Mucosa of rectum (tissue), 2 donors: Measurements from ENCODE around the gene PCCA.

Experiments used
- H3K27ac ChIP-seq, 2 donors: one replicate each; pipeline ENCODE4 v1.7.0; 2013; ENCODE audit warnings: inconsistent platforms in 2 of 2, low read depth in 2 of 2, low read length in 2 of 2
- H3K27me3 ChIP-seq, 2 donors: one replicate each; pipeline ENCODE4 v1.7.0; 2013; ENCODE audit warnings: low read length in 2 of 2; ENCODE audit not compliant: control insufficient read depth in 2 of 2, insufficient read depth in 2 of 2
- H3K36me3 ChIP-seq, 2 donors: one replicate each; pipeline ENCODE4 v1.7.0; 2013; ENCODE audit warnings: low read length in 2 of 2; ENCODE audit not compliant: control insufficient read depth in 2 of 2, insufficient read depth in 2 of 2
- H3K4me1 ChIP-seq, 2 donors: one replicate each; pipeline ENCODE4 v1.7.0; 2013; ENCODE audit warnings: low read length in 2 of 2, mild to moderate bottlenecking in 1 of 2; ENCODE audit not compliant: control insufficient read depth in 2 of 2, insufficient read depth in 2 of 2
- H3K4me3 ChIP-seq, 2 donors: one replicate each; pipeline ENCODE4 v1.7.0; 2013; ENCODE audit warnings: low read length in 2 of 2
- H3K9ac ChIP-seq, 2 donors: one replicate each; pipeline ENCODE4 v1.7.0; 2013; ENCODE audit warnings: low read length in 2 of 2, low read depth in 1 of 2, mild to moderate bottlenecking in 1 of 2
- H3K9me3 ChIP-seq, 2 donors: one replicate each; pipeline ENCODE4 v1.7.0; 2013; ENCODE audit warnings: low read length in 2 of 2; ENCODE audit not compliant: control insufficient read depth in 2 of 2
- donor health status: healthy.
- donor health status: Normal muscosa, but diverticular disease.

The PCCA gene

DNA sequence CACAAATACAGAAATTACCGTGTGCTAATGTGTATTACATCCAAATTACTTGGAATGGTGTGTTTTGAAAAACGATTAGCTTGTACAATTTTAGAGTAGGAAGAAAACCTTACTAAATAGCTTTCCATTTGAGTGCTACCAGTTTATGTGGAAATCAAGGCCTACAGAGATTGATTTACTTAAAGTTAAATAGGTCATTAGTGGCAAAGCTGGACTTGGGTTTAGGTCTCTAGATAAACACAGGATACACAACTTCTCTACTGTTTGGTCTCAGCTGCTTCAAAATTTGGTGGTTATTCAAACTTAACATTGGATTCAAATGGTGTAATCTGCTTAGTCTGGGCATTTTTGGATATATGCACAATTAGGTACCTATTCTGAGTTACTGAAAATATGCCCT lies 21.4 kb downstream of the PCCA start:
- no peak overlapping the region for H3K27ac ChIP-seq
- H3K4me3 ChIP-seq = no peak overlapping the region
- H3K4me1 ChIP-seq = peaks cover 0 to 6% of the 10 kb centered on the region in 2 donors
- no peaks in the 10 kb centered on the region for H3K9me3 ChIP-seq
- H3K27me3 ChIP-seq = no peaks in the 10 kb centered on the region
- no peak overlapping the region for H3K9ac ChIP-seq
- H3K36me3 ChIP-seq = peaks cover 4 to 12% of the 10 kb centered on the region in 2 donors

DNA sequence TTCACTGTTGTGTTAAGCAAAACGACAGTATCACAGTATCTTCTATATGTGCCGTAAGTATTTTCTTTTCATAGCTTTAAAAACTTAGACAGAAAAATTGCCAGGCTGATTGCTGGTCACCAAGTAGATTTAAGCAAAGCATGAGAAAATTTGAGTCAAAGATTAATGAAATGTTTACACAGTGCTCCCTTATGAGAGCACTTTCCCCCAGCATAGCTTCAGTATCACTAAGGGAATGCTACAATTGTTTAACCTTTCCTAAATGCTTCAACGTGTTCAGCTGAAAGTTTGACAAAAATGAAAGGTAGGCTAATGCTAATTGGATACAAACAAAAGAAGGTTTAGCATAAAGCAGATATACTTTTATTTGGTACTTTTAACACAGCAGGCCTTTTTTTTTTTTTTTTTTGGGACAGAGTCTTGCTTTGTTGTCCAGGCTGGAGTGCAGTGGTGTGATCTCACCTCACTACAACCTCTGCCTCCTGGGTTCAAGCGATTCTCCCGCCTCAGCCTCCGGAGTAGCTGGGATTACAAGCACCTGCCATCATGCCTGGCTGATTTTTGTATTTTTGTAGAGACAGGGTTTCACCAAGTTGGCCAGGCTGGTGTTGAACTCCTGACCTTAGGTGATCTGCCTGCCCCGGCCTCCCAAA lies 23.4 kb downstream of the PCCA start:
- peaks cover 7 to 12% of the 10 kb centered on the region in 2 donors for H3K36me3 ChIP-seq
- H3K9me3 ChIP-seq = no peaks in the 10 kb centered on the region

DNA sequence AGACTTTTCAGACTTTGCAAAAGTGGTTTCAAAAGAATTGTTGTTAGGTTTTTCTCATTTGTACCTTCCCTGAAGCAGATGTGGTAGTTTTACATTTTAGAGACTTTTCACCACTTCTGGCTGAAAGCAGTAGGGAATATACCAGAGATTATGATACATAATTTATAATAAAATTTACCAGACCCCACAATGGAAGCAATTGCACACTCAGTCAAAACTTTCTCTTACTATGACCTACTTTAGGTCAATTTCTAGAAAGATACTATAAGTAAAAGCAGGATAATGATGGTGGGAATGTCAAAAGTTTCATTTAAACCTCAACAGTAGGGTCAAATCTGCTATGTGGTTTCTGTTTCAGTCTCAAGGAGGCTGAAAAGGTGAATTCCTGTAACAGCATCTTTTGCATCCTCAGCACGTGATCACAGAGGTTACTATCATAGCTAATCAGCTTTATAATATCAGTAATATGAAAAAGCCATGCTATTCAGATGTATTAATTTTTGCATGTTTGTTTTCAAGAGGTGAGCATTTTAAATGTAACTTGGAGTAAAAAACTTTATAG lies 26.9 kb downstream of the PCCA start:
- H3K27me3 ChIP-seq = no peaks in the 10 kb centered on the region
- H3K9me3 ChIP-seq = no peaks in the 10 kb centered on the region
- no peak overlapping the region for H3K27ac ChIP-seq
- H3K9ac ChIP-seq = no peak overlapping the region
- no peak overlapping the region for H3K4me3 ChIP-seq
- no peaks in the 10 kb centered on the region for H3K4me1 ChIP-seq
- peaks cover 7 to 12% of the 10 kb centered on the region in 2 donors for H3K36me3 ChIP-seq

More for the DNA sequence above, 23.4 kb downstream of the PCCA start:
- no peak overlapping the region for H3K27ac ChIP-seq
- no peak overlapping the region for H3K4me3 ChIP-seq
- H3K9ac ChIP-seq = no peak overlapping the region
- no peaks in the 10 kb centered on the region for H3K4me1 ChIP-seq
- no peaks in the 10 kb centered on the region for H3K27me3 ChIP-seq

DNA sequence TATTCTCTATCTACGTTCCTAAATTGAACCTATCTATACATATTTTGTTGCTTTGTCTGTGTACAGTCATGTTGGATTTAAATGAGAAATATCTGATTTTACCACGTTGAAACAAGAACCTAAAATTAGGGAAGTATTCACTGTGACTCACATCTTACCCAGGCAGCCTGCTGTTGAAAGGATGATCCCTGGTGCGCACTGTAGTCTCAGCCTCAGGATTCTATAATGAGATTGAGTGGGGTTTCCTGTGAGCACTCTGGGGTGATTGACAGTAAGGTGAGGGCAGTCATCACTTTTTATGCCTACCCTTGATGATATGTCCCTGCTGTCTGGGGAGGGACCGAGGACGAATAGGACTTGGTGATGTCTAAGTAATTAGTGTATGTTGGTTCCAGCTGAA lies 35.4 kb downstream of the PCCA start:
- H3K27me3 ChIP-seq = no peaks in the 10 kb centered on the region
- H3K4me1 ChIP-seq = peaks cover 0 to 14% of the 10 kb centered on the region in 2 donors
- no peak overlapping the region for H3K27ac ChIP-seq
- no peak overlapping the region for H3K4me3 ChIP-seq
- no peaks in the 10 kb centered on the region for H3K9me3 ChIP-seq
- H3K36me3 ChIP-seq = peaks cover 0 to 4% of the 10 kb centered on the region in 2 donors
- H3K9ac ChIP-seq = no peak overlapping the region

DNA sequence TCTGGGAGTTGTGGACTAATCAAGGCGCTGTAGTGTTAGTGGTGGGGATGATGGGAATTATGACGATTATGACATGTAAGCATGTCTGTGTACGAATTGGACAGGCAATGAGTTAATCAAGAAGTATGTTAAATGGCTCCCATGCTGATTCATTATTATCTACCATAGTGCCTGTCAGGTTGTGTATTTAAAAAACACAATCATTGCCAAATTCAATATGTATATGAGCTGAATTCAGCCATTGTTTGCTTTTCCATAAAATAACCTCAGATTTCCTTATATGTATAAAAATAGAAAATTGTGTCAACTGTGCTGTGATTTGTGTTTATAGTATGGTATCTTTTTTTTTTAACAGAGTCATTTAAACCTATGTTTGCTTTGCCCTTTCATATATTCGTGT lies 37.1 kb downstream of the PCCA start:
- Histone ChIP-seq H3K27me3 (no peaks in the 10 kb centered on the region), H3K4me3 (no peak overlapping the region), H3K36me3 (peaks cover 0 to 4% of the 10 kb centered on the region in 2 donors), H3K4me1 (peaks cover 0 to 19% of the 10 kb centered on the region in 2 donors), H3K27ac (no peak overlapping the region), H3K9me3 (no peaks in the 10 kb centered on the region), H3K9ac (no peak overlapping the region)

DNA sequence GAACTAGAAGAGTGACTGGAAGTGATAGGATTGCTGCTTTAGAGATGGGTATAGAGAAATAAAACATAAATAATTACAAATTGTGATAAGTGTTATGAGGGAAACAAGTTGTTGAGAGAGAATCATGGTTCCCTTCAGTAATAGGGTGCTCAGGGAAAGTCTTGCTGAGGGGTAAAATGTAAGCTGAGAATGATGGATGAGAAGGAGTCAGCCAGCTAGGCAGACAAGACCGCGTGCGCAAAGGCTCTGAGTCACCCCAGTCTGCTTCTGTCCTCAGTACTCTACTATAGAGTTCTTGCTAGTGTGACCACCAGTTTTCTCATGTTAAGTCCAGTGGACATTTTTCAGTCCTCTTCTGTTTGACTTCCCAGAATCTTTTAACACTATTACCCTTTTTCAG lies 39.5 kb downstream of the PCCA start:
- Histone ChIP-seq H3K27me3 (no peaks in the 10 kb centered on the region), H3K4me1 (peaks cover 0 to 19% of the 10 kb centered on the region in 2 donors), H3K27ac (no peak overlapping the region), H3K9me3 (no peaks in the 10 kb centered on the region), H3K9ac (no peak overlapping the region), H3K36me3 (no peaks in the 10 kb centered on the region), H3K4me3 (no peak overlapping the region)

DNA sequence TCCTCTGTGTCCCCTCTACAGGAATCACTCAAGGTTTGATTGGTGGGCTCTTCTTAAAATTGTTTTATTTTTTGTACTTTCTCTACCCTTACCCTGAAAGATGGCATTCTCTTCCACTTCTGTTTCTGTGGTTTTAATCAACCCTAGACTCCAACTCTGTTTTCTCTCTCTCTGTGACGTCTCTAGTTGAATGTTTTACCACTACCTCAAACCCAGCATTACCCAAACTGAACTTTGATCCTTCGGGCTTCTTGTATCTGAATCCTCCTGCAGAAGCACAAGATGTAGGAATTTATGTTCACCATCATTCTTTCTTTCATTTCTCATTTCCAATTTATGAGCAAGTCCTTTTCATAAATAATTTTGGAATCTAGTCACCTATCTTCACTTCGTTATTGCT lies 39.9 kb downstream of the PCCA start:
- H3K4me3 ChIP-seq = no peak overlapping the region
- H3K36me3 ChIP-seq = no peaks in the 10 kb centered on the region
- no peak overlapping the region for H3K9ac ChIP-seq
- no peak overlapping the region for H3K27ac ChIP-seq
- no peaks in the 10 kb centered on the region for H3K27me3 ChIP-seq
- no peaks in the 10 kb centered on the region for H3K9me3 ChIP-seq
- peaks cover 0 to 19% of the 10 kb centered on the region in 2 donors for H3K4me1 ChIP-seq

DNA sequence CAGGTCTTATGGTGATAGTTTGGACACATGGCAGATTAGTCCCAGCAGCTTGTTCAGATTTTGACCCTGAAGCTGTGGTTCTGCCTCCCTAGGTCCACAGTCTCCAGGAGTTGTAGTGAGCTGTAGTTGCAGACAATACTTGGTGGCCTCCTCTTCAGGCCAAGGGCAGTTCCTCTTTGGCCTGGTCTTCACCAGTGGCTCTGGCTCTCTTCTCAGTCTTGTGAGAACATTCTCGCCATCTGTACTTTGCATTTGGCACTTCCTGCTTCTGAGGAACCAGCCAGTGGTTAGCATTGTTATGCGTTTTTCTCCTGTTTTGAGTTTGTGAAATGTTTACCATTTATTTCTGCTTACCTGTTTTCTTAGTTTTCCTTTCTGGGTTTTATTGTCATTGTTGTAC lies 40.7 kb downstream of the PCCA start:
- Histone ChIP-seq H3K27me3 (no peaks in the 10 kb centered on the region), H3K36me3 (no peaks in the 10 kb centered on the region), H3K4me3 (no peak overlapping the region), H3K4me1 (peaks cover 0 to 19% of the 10 kb centered on the region in 2 donors), H3K27ac (no peak overlapping the region), H3K9me3 (no peaks in the 10 kb centered on the region), H3K9ac (no peak overlapping the region)

DNA sequence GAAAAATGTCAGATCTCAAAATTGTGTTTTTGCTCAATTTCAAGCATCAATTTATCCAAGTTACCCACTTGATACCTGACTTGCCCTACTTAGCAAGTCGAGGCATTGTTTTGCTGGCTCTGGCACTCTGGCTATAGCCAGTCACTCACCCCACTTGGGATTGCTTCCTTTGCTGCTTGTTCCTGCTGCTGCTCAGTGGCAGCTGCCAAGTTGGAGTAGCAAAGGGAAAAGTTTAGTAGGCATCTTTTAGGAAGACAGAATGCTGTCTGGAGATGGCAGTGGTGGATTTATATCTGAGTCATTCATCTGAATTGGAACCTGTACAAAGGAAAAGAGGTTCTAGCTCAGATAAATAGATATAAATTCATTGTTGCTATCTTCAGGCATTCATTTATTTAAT lies 41.2 kb downstream of the PCCA start:
- Histone ChIP-seq H3K4me3 (no peak overlapping the region), H3K9ac (no peak overlapping the region), H3K4me1 (peaks cover 0 to 19% of the 10 kb centered on the region in 2 donors), H3K27me3 (no peaks in the 10 kb centered on the region), H3K9me3 (no peaks in the 10 kb centered on the region), H3K36me3 (no peaks in the 10 kb centered on the region), H3K27ac (no peak overlapping the region)

DNA sequence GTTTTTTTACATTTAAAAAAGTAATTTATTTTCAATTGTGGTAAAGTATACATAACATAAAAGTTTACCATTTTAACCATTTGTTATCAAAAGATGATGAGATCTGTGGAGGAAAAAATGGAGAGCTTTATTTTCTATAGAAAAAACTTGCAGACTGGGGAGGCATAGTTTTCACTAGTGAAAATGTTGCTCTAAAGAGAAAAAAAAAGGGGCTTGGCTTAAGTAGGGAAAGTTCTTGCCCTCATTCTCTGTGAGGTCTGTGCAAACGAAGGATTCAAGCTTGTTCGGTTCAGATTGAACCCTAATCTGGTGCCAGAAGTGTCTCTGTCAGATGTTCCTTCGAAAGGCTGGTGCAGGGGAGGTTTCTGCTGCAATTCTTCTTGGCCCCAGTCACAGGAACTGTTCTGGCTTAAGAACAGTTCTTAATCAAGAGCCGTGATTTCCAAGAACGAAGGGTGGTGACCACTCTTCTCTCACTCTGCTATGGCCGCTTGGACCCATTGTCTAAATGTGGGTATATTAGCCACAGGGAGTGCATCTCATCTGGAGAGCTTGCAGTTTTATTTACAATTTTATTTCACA lies 42.1 kb downstream of the PCCA start:
- no peaks in the 10 kb centered on the region for H3K9me3 ChIP-seq
- no peak overlapping the region for H3K9ac ChIP-seq
- H3K27ac ChIP-seq = no peak overlapping the region
- H3K36me3 ChIP-seq = no peaks in the 10 kb centered on the region
- H3K4me3 ChIP-seq = no peak overlapping the region
- peaks cover 0 to 16% of the 10 kb centered on the region in 2 donors for H3K4me1 ChIP-seq
- no peaks in the 10 kb centered on the region for H3K27me3 ChIP-seq
